HCT116 (cell line): ENCODE measurements around the gene CDK19.

Source experiments
- POLR2A ChIP-seq: IDR thresholded peaks from 2 replicates; pipeline ENCODE4 v1.7.0; 2011; ENCODE audit warnings: borderline replicate concordance; ENCODE audit not compliant: insufficient read depth, insufficient read length; ENCODE audit errors: extremely low read depth
- POLR2AphosphoS5 ChIP-seq: IDR thresholded peaks from 2 replicates; pipeline ENCODE4 v1.6.1; 2011; ENCODE audit warnings: mild to moderate bottlenecking, low read depth, low read length, moderate library complexity

- TF ChIP-seq POLR2AphosphoS5 (no peak), POLR2A (no peak)
Observed at GRCh38 chr6:110682460-110682853, 132.8 kb downstream of the CDK19 start.
